OCI-LY7 (cell line): ENCODE data around the gene VPS13D. TPM values are rescaled to one million over a fixed set of nuclear protein-coding genes. Genes with fewer than 3 reads are reported as not detected.

Experiments used
- BruUV-seq: library from RNA; stranded (reverse); fragments of 400-500 nt; replicated peaks from 2 replicates; lab custom pipeline; 2021; lab: Mats Ljungman, UMichigan
- CTCF ChIA-PET: fragments of 300-600 bp; sonication (Branson Sonifier 250); formaldehyde crosslinking; loops from one replicate; lab custom pipeline; 2022; ENCODE audit warnings: antibody characterized with exemption; ENCODE audit not compliant: unreplicated experiment; lab: Charles Lee
- POLR2A ChIA-PET: fragments of 300-600 bp; sonication (Branson Sonifier 250); formaldehyde crosslinking; loops from one replicate; lab custom pipeline; 2022; ENCODE audit warnings: antibody characterized with exemption; lab: Charles Lee
- DNase-seq: peaks from one replicate; pipeline ENCODE4 v3.0.0-alpha.2; 2015; ENCODE audit warnings: low spot score
- H2AFZ ChIP-seq: fragments of 200-600 bp; sonication (generic), shearing (Covaris generic); 2 replicates; pipeline ENCODE4 v1.6.1; 2014; ENCODE audit warnings: mild to moderate bottlenecking, antibody characterized with exemption, low read length, moderate library complexity
- H3K27ac ChIP-seq: fragments of 200-600 bp; sonication (generic); 2 replicates; pipeline ENCODE4 v1.5.1; 2014; ENCODE audit warnings: mixed run types, low read depth, mild to moderate bottlenecking, moderate library complexity, low read length, inconsistent platforms; ENCODE audit not compliant: poor library complexity, severe bottlenecking
- H3K36me3 ChIP-seq: fragments of 200-600 bp; sonication (generic); 2 replicates; pipeline ENCODE4 v1.6.1; 2014; ENCODE audit warnings: mild to moderate bottlenecking, antibody characterized with exemption, low read length, moderate library complexity, mixed read lengths; ENCODE audit not compliant: insufficient read depth
- H3K4me1 ChIP-seq: fragments of 200-600 bp; sonication (generic); 2 replicates; pipeline ENCODE4 v1.5.1; 2014; ENCODE audit warnings: mild to moderate bottlenecking, low read length; ENCODE audit not compliant: insufficient read depth, poor library complexity, severe bottlenecking
- H3K4me2 ChIP-seq: fragments of 200-600 bp; sonication (generic); 2 replicates; pipeline ENCODE4 v1.6.1; 2014; ENCODE audit warnings: mild to moderate bottlenecking, low read length
- H3K4me3 ChIP-seq: fragments of 200-600 bp; sonication (generic); 2 replicates; pipeline ENCODE4 v1.5.1; 2014; ENCODE audit warnings: mild to moderate bottlenecking, low read depth, low read length; ENCODE audit not compliant: poor library complexity, severe bottlenecking
- H3K79me2 ChIP-seq: fragments of 200-600 bp; sonication (generic); 2 replicates; pipeline ENCODE4 v1.6.1; 2016; ENCODE audit warnings: low read depth, mild to moderate bottlenecking, low read length, moderate library complexity, mixed read lengths; ENCODE audit not compliant: insufficient read depth
- H3K9me2 ChIP-seq: fragments of 200-600 bp; sonication (generic); 2 replicates; pipeline ENCODE4 v1.6.1; 2016; ENCODE audit warnings: mild to moderate bottlenecking, low read length, mixed read lengths; ENCODE audit not compliant: insufficient read depth
- H3K9me3 ChIP-seq: fragments of 200-600 bp; sonication (generic); 2 replicates; pipeline ENCODE4 v1.6.1; 2014; ENCODE audit warnings: mild to moderate bottlenecking, mixed run types, low read length, mixed read lengths
- H4K20me1 ChIP-seq: fragments of 200-600 bp; sonication (generic); 2 replicates; pipeline ENCODE4 v1.6.1; 2014; ENCODE audit warnings: mild to moderate bottlenecking, antibody characterized with exemption, low read length, moderate library complexity, mixed read lengths; ENCODE audit not compliant: insufficient read depth
- CTCF ChIP-seq: fragments of 200-600 bp; sonication (generic); conservative IDR thresholded peaks from 2 replicates; pipeline ENCODE4 v1.5.1; 2014; ENCODE audit warnings: mild to moderate bottlenecking, antibody characterized with exemption, low read length, moderate library complexity, mixed read lengths
- EZH2phosphoT487 ChIP-seq: fragments of 200-600 bp; sonication (generic); IDR thresholded peaks from 2 replicates; pipeline ENCODE4 v1.6.1; 2018; ENCODE audit warnings: low read depth, borderline replicate concordance, mild to moderate bottlenecking, mixed run types, antibody characterized with exemption, low read length, moderate library complexity, mixed read lengths
- intact Hi-C: fragments of 100-400 bp; cut with micrococcal nuclease; formaldehyde crosslinking; loops from one replicate; pipeline ENCODE4 v1.10.0; 2022; ENCODE audit not compliant: unreplicated experiment
- total RNA-seq, 2 experiments: library from RNA; depleted of rRNA in 1 of 2; stranded (reverse); fragments of >200 nt in 1 of 2; shearing (Covaris generic) in 1 of 2; gene quantifications; 2 replicates each; pipeline ENCODE4 v1.2.3, GENCODE V29; 2014 to 2022

Gene VPS13D
- total RNA-seq, 2 experiments from 2014 or later: 23.9 to 39.2 TPM

DNA sequence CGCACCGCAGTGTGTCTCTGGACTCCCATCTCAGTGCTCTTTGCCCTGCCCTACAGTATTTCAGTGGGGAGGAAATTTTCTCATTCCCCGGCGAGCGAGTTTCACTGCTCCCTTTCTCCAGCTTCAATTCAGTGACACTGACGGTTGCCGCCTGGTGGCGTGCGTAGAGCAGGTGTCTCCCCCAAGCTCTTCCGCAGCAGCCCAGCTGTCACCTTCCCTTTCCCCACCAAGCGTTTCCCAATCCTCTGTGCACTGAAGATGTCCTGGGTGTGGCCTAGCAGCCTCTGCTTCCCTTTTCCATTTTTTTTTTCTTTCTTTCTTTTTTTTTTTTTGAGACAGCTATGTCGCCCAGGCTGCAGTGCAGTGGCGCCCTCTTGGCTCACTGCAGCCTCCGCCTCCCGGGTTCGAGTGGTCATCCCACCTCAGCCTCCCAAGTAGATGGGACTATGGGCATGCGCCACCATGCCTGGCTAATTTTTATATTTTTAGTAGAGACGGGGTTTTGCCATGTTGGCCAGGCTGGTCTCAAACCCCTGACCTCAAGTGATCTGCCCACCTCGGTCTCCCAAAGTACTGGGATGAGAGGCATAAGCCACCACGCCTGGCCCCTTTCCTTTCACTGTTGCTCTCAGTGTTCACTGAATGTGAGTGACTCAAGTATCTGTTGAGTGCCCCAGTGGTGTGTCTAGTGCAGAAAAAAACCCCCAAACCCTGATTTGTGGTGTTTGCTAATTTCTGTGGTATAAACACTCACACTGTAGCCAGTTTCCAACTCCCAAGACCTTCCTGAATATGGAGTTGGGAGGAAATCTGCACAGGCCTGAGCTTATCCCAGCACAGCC is 33.0 kb upstream of the VPS13D start:
- Histone ChIP-seq H3K27ac (no peak overlapping the region), H3K4me3 (no peak overlapping the region), H2AFZ (no peak overlapping the region), H3K79me2 (no peaks in the 10 kb centered on the region), H3K36me3 (no peaks in the 10 kb centered on the region), H3K9me2 (no peaks in the 10 kb centered on the region), H4K20me1 (no peaks in the 10 kb centered on the region), H3K9me3 (no peaks in the 10 kb centered on the region), H3K4me1 (no peaks in the 10 kb centered on the region), H3K4me2 (peak overlapping the region; percentile 35; the same call in 1 of the 2 replicates)
- intact Hi-C loops: no loop called here
- BruUV-seq: no TSS peak
- ChIA-PET POLR2A (interaction anchor here (0.7 kb wide), 1 partner anchor 94 kb away, joined by 3 read pairs; no protein-coding TSS in a partner anchor), CTCF (no interaction called here)
- TF ChIP-seq CTCF (peak; percentile 79), EZH2phosphoT487 (no peak)
- peak; percentile 32 for DNase-seq

DNA sequence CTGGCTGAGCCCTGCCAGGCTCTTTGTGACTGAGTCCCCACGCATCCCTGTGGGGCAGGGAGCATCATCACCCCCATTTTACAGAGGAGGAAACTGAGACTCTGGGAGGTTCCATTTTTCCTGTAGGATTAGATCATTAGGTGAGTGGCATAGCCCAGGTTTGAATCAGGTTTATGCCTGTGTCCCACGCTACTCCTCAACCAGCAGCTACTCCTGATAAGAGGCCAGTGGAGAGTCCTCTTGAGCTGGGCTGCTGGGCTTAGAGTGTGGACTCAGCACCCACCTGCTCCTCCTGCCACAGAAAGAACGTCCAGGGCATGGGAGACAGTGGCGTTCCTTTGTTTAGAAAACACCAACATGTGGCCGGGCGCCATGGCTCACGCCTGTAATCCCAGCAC is 32.3 kb upstream of the VPS13D start:
- BruUV-seq: no TSS peak
- TF ChIP-seq EZH2phosphoT487: no peak
- no peak for TF ChIP-seq CTCF
- CTCF ChIA-PET: interaction anchor here (0.6 kb wide), 1 partner anchor 15 kb away, joined by 7 read pairs; no protein-coding TSS in a partner anchor
- H3K79me2 ChIP-seq: no peaks in the 10 kb centered on the region
- H3K4me1 ChIP-seq: no peaks in the 10 kb centered on the region
- no peaks in the 10 kb centered on the region for H3K9me3 ChIP-seq
- intact Hi-C loops: no loop called here
- POLR2A ChIA-PET: no interaction called here
- no peak overlapping the region for H3K27ac ChIP-seq
- no peaks in the 10 kb centered on the region for H3K36me3 ChIP-seq
- no peaks in the 10 kb centered on the region for H4K20me1 ChIP-seq
- H3K9me2 ChIP-seq: no peaks in the 10 kb centered on the region
- no peak for DNase-seq
- no peak overlapping the region for H2AFZ ChIP-seq
- no peak overlapping the region for H3K4me3 ChIP-seq
- H3K4me2 ChIP-seq: no peak overlapping the region

DNA sequence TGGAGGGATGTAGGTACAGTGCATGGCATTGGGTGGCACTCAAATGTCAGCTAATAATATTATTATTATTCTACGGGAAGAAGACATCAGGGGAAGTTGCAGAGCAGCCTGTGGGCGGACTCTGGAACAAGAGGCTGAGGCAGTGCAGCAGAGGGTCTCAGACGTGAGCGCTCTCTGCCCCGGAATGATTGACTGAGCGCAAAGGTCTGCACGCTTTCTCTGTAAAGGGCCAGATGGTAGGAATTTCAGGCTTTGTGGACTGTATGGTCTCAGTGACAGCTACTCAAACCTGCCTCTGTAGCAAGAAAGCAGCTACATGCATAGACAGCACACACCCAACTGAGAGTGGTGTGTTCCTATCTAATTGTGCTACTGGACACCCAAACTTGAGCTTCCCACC is 29.6 kb upstream of the VPS13D start:
- ChIA-PET CTCF (no interaction called here), POLR2A (interaction anchor here (0.7 kb wide), 2 partner anchors 58 to 61 kb away, joined by 3 to 4 read pairs; no protein-coding TSS in a partner anchor)
- no peaks in the 10 kb centered on the region for H3K36me3 ChIP-seq
- H3K27ac ChIP-seq: no peak overlapping the region
- TF ChIP-seq CTCF: no peak
- no peak for TF ChIP-seq EZH2phosphoT487
- H3K9me3 ChIP-seq: no peaks in the 10 kb centered on the region
- intact Hi-C loops: no loop called here
- no peaks in the 10 kb centered on the region for H4K20me1 ChIP-seq
- H3K4me1 ChIP-seq: peaks cover 11% of the 10 kb centered on the region
- DNase-seq: no peak
- no peak overlapping the region for H2AFZ ChIP-seq
- no peak overlapping the region for H3K4me2 ChIP-seq
- no TSS peak for BruUV-seq
- no peak overlapping the region for H3K4me3 ChIP-seq
- no peaks in the 10 kb centered on the region for H3K79me2 ChIP-seq
- no peaks in the 10 kb centered on the region for H3K9me2 ChIP-seq
